Measurements from ENCODE around the gene SLC26A9.
"Not testable (repeated sequence)": the region's sequence is repeated elsewhere in the genome, so short reads cannot be mapped to it uniquely, and the experiment has no call there.

SLC26A9 gene

GRCh38 chr1:205914730-205915129, 28.5 kb downstream of the SLC26A9 start:
- no peak for DNase-seq (ENCODE audit: low spot score)
- no peak for TF ChIP-seq CTCF (IDR thresholded peaks at IDR 0.05; ENCODE audit: extremely low read depth, missing control alignments)

DNA sequence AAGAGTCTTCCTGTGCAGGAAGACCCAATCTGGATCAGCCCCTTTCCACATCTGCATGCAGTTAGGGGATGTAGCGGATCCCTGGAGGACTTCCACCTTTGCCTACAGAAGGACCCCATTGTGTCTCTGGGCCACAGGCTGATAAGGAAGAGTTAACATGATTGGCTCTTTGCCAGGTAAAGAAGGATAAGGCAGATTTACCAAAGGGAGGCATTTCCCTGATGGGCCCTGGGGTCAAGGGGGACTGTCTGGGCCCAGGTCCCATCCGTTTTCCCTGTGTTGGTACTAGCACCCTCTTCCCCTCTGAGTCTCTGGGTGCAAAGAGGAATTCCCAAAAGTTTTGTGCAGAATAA, 29.1 kb downstream of the SLC26A9 start:
- no peak for TF ChIP-seq CTCF (IDR thresholded peaks at IDR 0.05; ENCODE audit: extremely low read depth, missing control alignments)
- no peak for DNase-seq (ENCODE audit: low spot score)

DNA sequence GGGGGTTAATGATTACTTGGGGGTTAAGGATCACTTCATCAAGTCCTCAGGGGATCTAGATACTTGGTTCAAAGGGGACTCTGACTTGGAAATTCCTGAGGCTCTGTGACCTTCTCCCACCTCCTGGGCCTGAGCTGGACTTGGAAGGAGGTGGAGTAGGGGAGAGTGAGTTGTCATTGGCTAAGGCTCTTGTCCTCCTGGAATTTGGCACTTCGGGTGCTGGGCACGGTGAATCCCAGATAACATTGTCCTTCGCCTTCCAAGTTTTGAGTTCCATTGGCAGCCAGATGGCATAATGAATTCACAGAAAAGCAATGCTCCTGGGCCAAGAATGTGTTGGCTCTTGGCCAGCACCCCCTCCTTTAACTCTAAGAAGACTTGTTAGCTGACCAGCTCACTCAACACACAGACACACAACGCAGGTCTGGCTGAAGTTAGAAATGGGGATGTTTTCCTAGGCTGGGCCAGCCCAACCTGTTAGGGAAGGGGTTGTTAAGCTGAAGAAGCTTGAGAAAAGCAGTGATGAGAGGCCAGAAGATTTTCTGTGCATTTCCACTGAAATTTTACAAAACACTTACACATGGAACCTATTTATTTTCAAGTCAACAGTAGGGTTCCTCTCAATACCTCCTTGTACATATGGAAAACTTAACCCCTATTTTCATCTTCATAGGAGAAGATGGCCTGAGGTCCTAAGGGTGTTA, 29.7 kb downstream of the SLC26A9 start:
- DNase-seq (ENCODE audit: low spot score): no peak
- TF ChIP-seq CTCF (IDR thresholded peaks at IDR 0.05; ENCODE audit: extremely low read depth, missing control alignments): no peak

DNA sequence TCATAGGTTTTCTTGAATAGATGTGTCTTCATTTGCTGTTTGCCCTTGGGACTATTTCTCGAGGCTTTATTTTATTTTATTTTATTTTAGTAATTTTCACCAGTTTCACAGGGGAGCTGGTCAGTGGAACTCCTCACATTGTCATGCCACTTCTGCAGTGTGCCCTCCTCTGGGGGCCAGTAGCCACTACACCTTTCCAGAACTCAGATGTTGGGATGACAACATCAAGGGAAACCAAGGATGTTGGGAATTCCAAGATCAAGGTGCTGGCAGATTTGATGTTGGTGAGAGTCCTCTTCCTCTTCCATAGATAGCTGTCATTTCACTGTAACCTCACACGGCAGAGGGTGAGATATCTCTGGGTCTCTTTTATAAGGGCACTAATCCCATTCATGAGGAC, 35.5 kb downstream of the SLC26A9 start:
- TF ChIP-seq CTCF (IDR thresholded peaks at IDR 0.05; ENCODE audit: extremely low read depth, missing control alignments): no peak
- DNase-seq (ENCODE audit: low spot score): no peak

- not testable (repeated sequence) for DNase-seq (ENCODE audit: low spot score)
These were observed 38.2 kb downstream of the SLC26A9 start for GRCh38 chr1:205905095-205905494.

DNA sequence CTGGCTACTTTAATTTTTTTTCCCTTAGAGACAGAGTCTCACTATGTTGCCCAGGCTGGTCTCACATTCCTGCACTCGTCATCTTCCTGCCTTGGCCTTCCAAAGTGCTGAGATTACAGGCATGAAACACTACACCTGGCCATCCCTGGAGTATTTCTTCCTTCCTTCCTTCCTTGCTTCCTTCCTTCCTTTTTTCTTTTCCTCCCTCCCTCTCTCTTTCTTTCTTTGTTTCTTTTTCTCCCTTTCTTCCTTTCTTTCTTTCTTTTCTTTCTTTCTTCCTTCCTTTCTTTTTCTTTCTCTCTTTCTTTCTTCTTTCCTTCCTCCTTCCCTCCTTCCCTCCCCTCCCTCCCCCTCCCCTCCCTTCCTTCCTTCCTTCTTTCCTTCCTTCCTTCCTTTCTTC, 46.9 kb downstream of the SLC26A9 start:
- DNase-seq (ENCODE audit: low spot score): no peak
- TF ChIP-seq CTCF (IDR thresholded peaks at IDR 0.05; ENCODE audit: extremely low read depth, missing control alignments): no peak

DNA sequence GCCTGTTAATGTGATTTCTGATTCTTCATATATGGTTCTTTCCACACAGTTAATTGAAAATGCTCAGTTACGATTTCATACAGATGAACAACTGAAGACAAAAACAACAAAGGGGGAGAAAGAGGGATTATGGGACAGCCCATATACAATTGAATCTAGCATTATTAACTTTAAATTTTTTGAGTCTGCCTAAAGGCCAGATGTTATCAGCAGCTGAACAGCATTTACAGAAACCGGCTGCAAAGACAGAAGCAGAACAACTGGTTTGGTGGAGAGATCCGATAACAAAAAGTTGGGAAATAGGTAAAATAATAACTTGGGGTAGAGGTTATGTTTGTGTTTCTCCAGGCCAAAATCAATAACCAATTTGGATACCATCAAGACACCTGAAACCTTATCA, 49.1 kb downstream of the SLC26A9 start:
- DNase-seq (ENCODE audit: low spot score): not testable (repeated sequence)

GRCh38 chr1:205892175-205892574, 51.1 kb downstream of the SLC26A9 start:
- not testable (repeated sequence) for DNase-seq (ENCODE audit: low spot score)

GRCh38 chr1:205891481-205891880, 51.8 kb downstream of the SLC26A9 start:
- not testable (repeated sequence) for DNase-seq (ENCODE audit: low spot score)

GRCh38 chr1:205890631-205891030, 52.6 kb downstream of the SLC26A9 start:
- DNase-seq (ENCODE audit: low spot score): not testable (repeated sequence)

GRCh38 chr1:205889706-205890105, 53.5 kb downstream of the SLC26A9 start:
- not testable (repeated sequence) for DNase-seq (ENCODE audit: low spot score)

DNA sequence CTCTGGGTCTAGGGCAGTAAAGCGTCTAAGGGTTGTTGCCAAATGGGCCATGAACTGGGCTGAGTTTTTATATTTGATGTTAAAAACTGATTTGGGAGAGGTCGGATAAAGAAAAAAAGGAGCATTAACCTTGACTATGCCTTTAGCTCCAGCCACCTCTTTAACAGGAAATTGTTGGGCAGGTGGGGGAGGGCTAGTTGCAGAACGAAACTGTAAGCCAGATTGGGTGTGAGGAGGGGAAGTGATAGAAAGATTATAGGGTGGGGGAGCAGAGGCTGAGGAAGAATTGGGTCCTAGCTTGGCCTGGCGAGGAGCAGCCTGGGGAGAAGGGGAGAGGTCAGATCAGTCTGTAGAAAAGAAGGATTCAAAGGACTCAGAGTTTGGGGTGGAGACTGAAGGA, 54.2 kb downstream of the SLC26A9 start:
- DNase-seq (ENCODE audit: low spot score): not testable (repeated sequence)
